ENCODE results near the gene OR6J1.

- no peak for TF ChIP-seq SUZ12 (IDR thresholded peaks at IDR 0.05; ENCODE audit: extremely low read depth, insufficient read depth, insufficient read length)
- TF ChIP-seq YY1 (IDR thresholded peaks at IDR 0.05; ENCODE audit: insufficient read depth, insufficient read length) = no peak
- TF ChIP-seq ZNF274 (IDR thresholded peaks at IDR 0.05; ENCODE audit: low read depth, low read length) = no peak
Observed at GRCh38 chr14:22597265-22597664, 46.9 kb downstream of the OR6J1 start.
